Hepatocyte (in vitro differentiated cells): ENCODE results near the gene SERGEF. TPM values are rescaled to one million over a fixed set of nuclear protein-coding genes. Genes with fewer than 3 reads are reported as not detected.

Experiments
- DNase-seq: peaks from one replicate; pipeline ENCODE4 v3.0.0-alpha.2; 2016; ENCODE audit warnings: low spot score
- H2AFZ ChIP-seq: fragments of 200-600 bp; sonication (generic); 2 replicates; pipeline ENCODE4 v1.6.0; 2016; ENCODE audit warnings: antibody characterized with exemption, mild to moderate bottlenecking
- H3K27ac ChIP-seq: fragments of 200-600 bp; sonication (generic); 2 replicates; pipeline ENCODE4 v1.5.1; 2016; ENCODE audit warnings: mild to moderate bottlenecking
- H3K27me3 ChIP-seq: fragments of 200-600 bp; sonication (generic); 2 replicates; pipeline ENCODE4 v1.6.1; 2016
- H3K36me3 ChIP-seq: fragments of 200-600 bp; sonication (generic); replicated peaks from 2 replicates; pipeline ENCODE4 v1.5.1; 2016; ENCODE audit warnings: low read depth; ENCODE audit not compliant: insufficient read depth
- H3K4me1 ChIP-seq: fragments of 200-600 bp; sonication (generic); 2 replicates; pipeline ENCODE4 v1.5.1; 2016; ENCODE audit warnings: mild to moderate bottlenecking, moderate library complexity; ENCODE audit not compliant: insufficient read depth
- H3K4me2 ChIP-seq: fragments of 200-600 bp; sonication (generic); 2 replicates; pipeline ENCODE4 v1.6.0; 2016
- H3K4me3 ChIP-seq: fragments of 200-600 bp; sonication (generic); 2 replicates; pipeline ENCODE4 v1.5.1; 2016; ENCODE audit warnings: mild to moderate bottlenecking
- H3K79me2 ChIP-seq: fragments of 200-600 bp; sonication (generic); 2 replicates; pipeline ENCODE4 v1.6.0; 2017; ENCODE audit warnings: mild to moderate bottlenecking
- H3K9me2 ChIP-seq: fragments of 200-600 bp; sonication (generic); replicated peaks from 2 replicates; pipeline ENCODE4 v1.6.0; 2017; ENCODE audit warnings: mild to moderate bottlenecking; ENCODE audit not compliant: insufficient read depth
- H3K9me3 ChIP-seq: fragments of 200-600 bp; sonication (generic); 2 replicates; pipeline ENCODE4 v1.5.1; 2016; ENCODE audit warnings: low read depth, mild to moderate bottlenecking
- H4K20me1 ChIP-seq: fragments of 200-600 bp; sonication (generic); 2 replicates; pipeline ENCODE4 v1.6.0; 2016; ENCODE audit warnings: mild to moderate bottlenecking; ENCODE audit not compliant: insufficient read depth, poor library complexity, severe bottlenecking
- EZH2 ChIP-seq: fragments of 200-600 bp; sonication (generic); IDR thresholded peaks from 2 replicates; pipeline ENCODE4 v1.6.1; 2016; ENCODE audit warnings: antibody characterized with exemption, mild to moderate bottlenecking, borderline replicate concordance
- EZH2phosphoT487 ChIP-seq: fragments of 200-600 bp; sonication (generic); IDR thresholded peaks from one replicate; pipeline ENCODE4 v1.6.1; 2018; ENCODE audit warnings: antibody characterized with exemption, mild to moderate bottlenecking, low read depth, moderate library complexity; ENCODE audit not compliant: unreplicated experiment, severe bottlenecking
- whole genome bisulfite sequencing: methylation state at CpG from one replicate; pipeline ENCODE4 v1.1.6; 2016; ENCODE audit warnings: low lambda C conversion rate; ENCODE audit errors: missing lambda C conversion rate; 5-methylcytosine and 5-hydroxymethylcytosine counted together
- polyA plus RNA-seq: library from polyadenylated mRNA; unstranded; fragments of >200 nt; fragmentation: Nextera tagmentation; extraction: Ambion mirVana; gene quantifications from 2 replicates; pipeline ENCODE4 v1.2.1, GENCODE V29; 2016
- total RNA-seq: library from RNA; depleted of rRNA; stranded (reverse); fragments of >200 nt; gene quantifications from 2 replicates; pipeline ENCODE4 v1.2.3, GENCODE V29; 2014
- TF ChIP-seq, protein P1 (sequence below): fragments of 200-600 bp; sonication (generic); IDR thresholded peaks from 2 replicates; pipeline ENCODE4 v1.5.1; 2016; ENCODE audit warnings: antibody characterized with exemption, mild to moderate bottlenecking; ENCODE audit not compliant: poor library complexity

The SERGEF gene
- total and polyA plus RNA-seq, 2 experiments from 2014 or later = 21.7 to 28.7 TPM

DNA sequence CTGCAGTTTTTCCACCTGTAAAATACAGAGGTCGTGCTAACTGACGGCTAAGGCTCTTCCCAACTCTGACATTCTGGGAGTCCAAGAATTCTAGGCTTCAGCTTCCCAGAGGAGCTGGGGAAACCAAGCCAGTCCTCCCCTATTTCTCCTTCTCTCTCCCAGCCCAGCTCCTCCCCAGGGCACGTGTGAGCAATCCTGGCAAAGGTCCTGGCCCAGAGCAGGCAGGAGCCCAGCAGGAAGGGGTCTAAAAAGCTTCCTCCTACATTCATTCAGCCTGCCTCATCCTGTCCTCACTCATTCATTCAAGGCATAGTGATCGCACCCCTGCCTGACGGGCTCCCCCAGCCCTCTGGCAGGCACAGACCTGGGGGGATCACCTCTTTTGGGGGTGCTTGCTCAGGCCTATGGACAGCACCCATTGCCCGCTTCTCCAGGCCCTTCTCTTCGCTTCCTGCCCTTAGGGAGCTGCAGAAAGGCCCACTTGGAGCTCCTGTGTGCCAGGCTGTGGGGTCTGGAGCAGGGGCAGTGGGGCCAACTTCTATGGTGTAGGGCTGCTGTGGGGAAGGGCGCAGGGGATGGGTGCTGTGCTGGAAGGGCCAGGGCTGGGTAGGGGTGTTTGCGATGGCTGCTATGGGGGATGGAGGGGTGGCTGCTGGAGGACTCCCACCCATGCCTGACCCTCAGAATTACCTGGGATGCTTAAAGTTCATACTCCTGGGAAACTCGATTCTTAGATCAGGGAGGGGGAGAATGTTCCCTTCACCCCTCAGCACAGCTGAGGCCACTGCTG lies 268.5 kb downstream of the SERGEF start:
- H3K9me2 ChIP-seq = no peaks in the 10 kb centered on the region
- no peaks in the 10 kb centered on the region for H3K79me2 ChIP-seq
- H2AFZ ChIP-seq = no peak overlapping the region
- H3K4me3 ChIP-seq = no peak overlapping the region
- WGBS = 79% methylated on average over 9 of the region's 10 CpGs
- no peaks in the 10 kb centered on the region for H3K9me3 ChIP-seq
- H3K27ac ChIP-seq = no peak overlapping the region
- no peaks in the 10 kb centered on the region for H3K4me1 ChIP-seq
- H3K36me3 ChIP-seq = no peaks in the 10 kb centered on the region
- H3K27me3 ChIP-seq = peaks cover 12% of the 10 kb centered on the region
- TF ChIP-seq, protein P1, sequence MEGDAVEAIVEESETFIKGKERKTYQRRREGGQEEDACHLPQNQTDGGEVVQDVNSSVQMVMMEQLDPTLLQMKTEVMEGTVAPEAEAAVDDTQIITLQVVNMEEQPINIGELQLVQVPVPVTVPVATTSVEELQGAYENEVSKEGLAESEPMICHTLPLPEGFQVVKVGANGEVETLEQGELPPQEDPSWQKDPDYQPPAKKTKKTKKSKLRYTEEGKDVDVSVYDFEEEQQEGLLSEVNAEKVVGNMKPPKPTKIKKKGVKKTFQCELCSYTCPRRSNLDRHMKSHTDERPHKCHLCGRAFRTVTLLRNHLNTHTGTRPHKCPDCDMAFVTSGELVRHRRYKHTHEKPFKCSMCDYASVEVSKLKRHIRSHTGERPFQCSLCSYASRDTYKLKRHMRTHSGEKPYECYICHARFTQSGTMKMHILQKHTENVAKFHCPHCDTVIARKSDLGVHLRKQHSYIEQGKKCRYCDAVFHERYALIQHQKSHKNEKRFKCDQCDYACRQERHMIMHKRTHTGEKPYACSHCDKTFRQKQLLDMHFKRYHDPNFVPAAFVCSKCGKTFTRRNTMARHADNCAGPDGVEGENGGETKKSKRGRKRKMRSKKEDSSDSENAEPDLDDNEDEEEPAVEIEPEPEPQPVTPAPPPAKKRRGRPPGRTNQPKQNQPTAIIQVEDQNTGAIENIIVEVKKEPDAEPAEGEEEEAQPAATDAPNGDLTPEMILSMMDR = no peak
- TF ChIP-seq EZH2phosphoT487 (no peak), EZH2 (no peak)
- DNase-seq = no peak
- no peaks in the 10 kb centered on the region for H4K20me1 ChIP-seq
- H3K4me2 ChIP-seq = no peak overlapping the region

DNA sequence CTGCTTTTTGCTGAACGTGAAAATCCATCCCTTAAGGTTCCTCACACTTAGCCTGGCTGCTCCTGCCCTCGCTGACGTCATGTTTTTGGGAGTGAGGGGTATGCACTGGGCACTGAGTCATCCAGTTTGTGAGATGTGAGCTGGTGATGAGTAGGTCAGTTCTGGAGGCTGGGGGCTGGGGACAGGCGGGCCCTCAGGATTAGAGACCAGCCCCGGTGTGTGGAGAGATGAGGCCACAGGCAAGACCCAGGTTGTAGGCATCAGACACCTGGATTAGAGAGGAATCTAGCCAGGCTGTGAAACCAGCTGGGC lies 269.1 kb downstream of the SERGEF start:
- H3K27ac ChIP-seq = no peak overlapping the region
- H3K4me2 ChIP-seq = no peak overlapping the region
- TF ChIP-seq EZH2phosphoT487 (no peak), EZH2 (no peak)
- TF ChIP-seq, protein P1 = no peak
- no peak for DNase-seq
- no peaks in the 10 kb centered on the region for H3K9me2 ChIP-seq
- 76% methylated on average over 5 of the region's 5 CpGs for WGBS
- no peak overlapping the region for H3K4me3 ChIP-seq
- no peaks in the 10 kb centered on the region for H3K4me1 ChIP-seq
- H3K79me2 ChIP-seq = no peaks in the 10 kb centered on the region
- H4K20me1 ChIP-seq = no peaks in the 10 kb centered on the region
- no peak overlapping the region for H2AFZ ChIP-seq
- H3K9me3 ChIP-seq = no peaks in the 10 kb centered on the region
- no peaks in the 10 kb centered on the region for H3K36me3 ChIP-seq
- H3K27me3 ChIP-seq = peaks cover 18% of the 10 kb centered on the region

DNA sequence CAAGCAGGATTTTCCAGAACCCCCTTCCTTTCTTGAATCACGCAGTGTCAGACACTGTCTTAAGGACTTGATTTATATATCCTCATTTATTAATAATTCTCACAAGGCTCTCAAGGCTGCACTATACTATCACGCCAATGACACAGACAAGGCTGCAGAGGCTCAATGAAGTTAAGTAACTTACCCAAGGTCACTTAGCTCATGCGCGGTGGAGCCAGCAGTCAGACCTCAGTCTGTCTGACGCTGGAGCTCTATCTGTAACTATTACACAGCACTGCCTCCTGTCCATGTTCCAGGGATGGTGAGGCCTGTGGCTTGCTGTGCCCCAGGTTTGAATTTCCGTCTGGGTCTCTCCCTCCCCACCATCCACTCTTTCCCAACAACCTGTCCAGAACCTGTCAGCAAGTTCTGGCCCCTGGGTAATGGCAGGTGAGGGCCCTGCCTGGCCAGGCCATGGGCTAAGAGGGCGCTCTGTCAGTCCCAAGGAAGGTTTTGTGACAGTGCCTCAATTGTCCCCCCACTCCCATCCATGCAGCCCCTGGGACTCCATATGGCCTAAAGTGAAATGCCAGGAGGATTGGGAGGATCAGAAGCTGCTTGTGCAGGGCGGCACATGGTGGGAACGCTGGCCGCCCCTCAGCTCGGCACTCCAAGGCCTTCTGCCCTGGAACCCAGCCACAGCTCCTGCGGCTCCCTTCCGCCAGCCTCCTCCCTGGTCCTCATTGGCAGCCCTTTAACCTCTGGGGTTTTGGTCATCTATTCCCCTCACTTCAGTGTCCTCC lies 269.6 kb downstream of the SERGEF start:
- H4K20me1 ChIP-seq = no peaks in the 10 kb centered on the region
- H2AFZ ChIP-seq = no peak overlapping the region
- no peak overlapping the region for H3K27ac ChIP-seq
- no peak overlapping the region for H3K4me3 ChIP-seq
- 87% methylated on average over 13 of the region's 13 CpGs for WGBS
- H3K9me3 ChIP-seq = no peaks in the 10 kb centered on the region
- DNase-seq = no peak
- H3K4me2 ChIP-seq = no peak overlapping the region
- TF ChIP-seq, protein P1 = no peak
- TF ChIP-seq EZH2 = no peak
- TF ChIP-seq EZH2phosphoT487 = no peak
- H3K9me2 ChIP-seq = no peaks in the 10 kb centered on the region
- H3K79me2 ChIP-seq = no peaks in the 10 kb centered on the region
- no peaks in the 10 kb centered on the region for H3K4me1 ChIP-seq
- H3K27me3 ChIP-seq = peaks cover 23% of the 10 kb centered on the region
- no peaks in the 10 kb centered on the region for H3K36me3 ChIP-seq
